Ishikawa (cell line): ENCODE data around the gene ATP1B1.

ENCODE experiments used
- TAF1 ChIP-seq: IDR thresholded peaks from 2 replicates; pipeline ENCODE4 v1.6.1; 2012; ENCODE audit warnings: low read depth, mild to moderate bottlenecking
- TF ChIP-seq, protein P1 (sequence below): IDR thresholded peaks from 2 replicates; pipeline ENCODE4 v1.6.1; 2012; ENCODE audit warnings: low read depth, mild to moderate bottlenecking

DNA sequence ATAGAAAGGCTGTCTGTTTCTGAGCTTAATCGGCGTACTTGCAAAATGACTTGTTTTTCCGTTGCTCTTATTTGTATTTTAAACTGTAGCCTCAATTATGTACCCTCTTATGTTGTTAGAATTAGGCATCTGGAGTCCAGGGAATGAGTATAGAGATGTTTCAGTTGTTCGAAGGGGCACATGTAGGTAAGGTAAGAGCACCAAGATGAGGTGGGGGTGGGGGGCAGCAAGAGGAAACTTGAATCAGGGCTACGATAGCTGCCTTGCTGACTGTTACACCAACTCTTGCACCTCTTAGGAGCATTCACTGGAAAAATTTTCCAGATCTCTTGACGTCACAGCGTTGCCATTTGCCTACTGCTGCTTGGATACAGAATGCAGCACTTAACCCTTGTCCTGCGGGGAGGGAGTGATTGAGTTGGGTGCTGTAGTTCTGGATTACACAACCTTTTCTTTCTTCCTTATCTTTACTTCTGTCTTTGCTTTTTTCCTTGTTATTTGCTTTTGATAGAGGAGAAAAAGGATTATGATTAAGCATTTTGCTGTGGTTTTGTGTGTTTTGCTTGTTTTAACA is 3.2 kb downstream of the ATP1B1 start:
- TF ChIP-seq TAF1, result no peak
- TF ChIP-seq, protein P1, sequence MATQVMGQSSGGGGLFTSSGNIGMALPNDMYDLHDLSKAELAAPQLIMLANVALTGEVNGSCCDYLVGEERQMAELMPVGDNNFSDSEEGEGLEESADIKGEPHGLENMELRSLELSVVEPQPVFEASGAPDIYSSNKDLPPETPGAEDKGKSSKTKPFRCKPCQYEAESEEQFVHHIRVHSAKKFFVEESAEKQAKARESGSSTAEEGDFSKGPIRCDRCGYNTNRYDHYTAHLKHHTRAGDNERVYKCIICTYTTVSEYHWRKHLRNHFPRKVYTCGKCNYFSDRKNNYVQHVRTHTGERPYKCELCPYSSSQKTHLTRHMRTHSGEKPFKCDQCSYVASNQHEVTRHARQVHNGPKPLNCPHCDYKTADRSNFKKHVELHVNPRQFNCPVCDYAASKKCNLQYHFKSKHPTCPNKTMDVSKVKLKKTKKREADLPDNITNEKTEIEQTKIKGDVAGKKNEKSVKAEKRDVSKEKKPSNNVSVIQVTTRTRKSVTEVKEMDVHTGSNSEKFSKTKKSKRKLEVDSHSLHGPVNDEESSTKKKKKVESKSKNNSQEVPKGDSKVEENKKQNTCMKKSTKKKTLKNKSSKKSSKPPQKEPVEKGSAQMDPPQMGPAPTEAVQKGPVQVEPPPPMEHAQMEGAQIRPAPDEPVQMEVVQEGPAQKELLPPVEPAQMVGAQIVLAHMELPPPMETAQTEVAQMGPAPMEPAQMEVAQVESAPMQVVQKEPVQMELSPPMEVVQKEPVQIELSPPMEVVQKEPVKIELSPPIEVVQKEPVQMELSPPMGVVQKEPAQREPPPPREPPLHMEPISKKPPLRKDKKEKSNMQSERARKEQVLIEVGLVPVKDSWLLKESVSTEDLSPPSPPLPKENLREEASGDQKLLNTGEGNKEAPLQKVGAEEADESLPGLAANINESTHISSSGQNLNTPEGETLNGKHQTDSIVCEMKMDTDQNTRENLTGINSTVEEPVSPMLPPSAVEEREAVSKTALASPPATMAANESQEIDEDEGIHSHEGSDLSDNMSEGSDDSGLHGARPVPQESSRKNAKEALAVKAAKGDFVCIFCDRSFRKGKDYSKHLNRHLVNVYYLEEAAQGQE, result no peak
